RWPE2 (cell line): ENCODE results near the gene PER1.

Experiments
- ATAC-seq: fragments of 200-7000 bp; cut with Tn5 transposase; 3 replicates; pipeline ENCODE4 v1.9.1; 2021; ENCODE audit warnings: low read depth
- DNase-seq: peaks from one replicate; pipeline ENCODE4 v3.0.0-alpha.2; 2020; ENCODE audit warnings: low spot score
- H3K27ac ChIP-seq: fragments of 450-650 bp; 2 replicates; pipeline ENCODE4 v1.5.1; 2017; ENCODE audit warnings: mild to moderate bottlenecking; ENCODE audit not compliant: poor library complexity, severe bottlenecking
- H3K27me3 ChIP-seq: fragments of 250-450 bp; sonication (Bioruptor Pico); 2 replicates; pipeline ENCODE4 v1.5.1; 2021; ENCODE audit warnings: mild to moderate bottlenecking, moderate library complexity; ENCODE audit not compliant: insufficient read depth, poor library complexity, severe bottlenecking
- H3K36me3 ChIP-seq: fragments of 250-450 bp; sonication (Bioruptor Pico); 2 replicates; pipeline ENCODE4 v1.5.1; 2020; ENCODE audit warnings: low read depth, mild to moderate bottlenecking, moderate library complexity
- H3K4me1 ChIP-seq: fragments of 250-450 bp; sonication (Bioruptor Pico); 2 replicates; pipeline ENCODE4 v1.5.1; 2021; ENCODE audit warnings: mild to moderate bottlenecking, moderate library complexity; ENCODE audit not compliant: insufficient read depth, poor library complexity, severe bottlenecking
- H3K4me3 ChIP-seq: fragments of 250-450 bp; sonication (Bioruptor Pico); 2 replicates; pipeline ENCODE4 v1.5.1; 2021; ENCODE audit warnings: mild to moderate bottlenecking, moderate library complexity; ENCODE audit not compliant: severe bottlenecking
- H3K9me3 ChIP-seq: fragments of 250-450 bp; sonication (Bioruptor Pico); 2 replicates; pipeline ENCODE4 v1.5.1; 2021; ENCODE audit warnings: mild to moderate bottlenecking, moderate library complexity; ENCODE audit not compliant: severe bottlenecking
- CTCF ChIP-seq: fragments of 450-650 bp; IDR thresholded peaks from one replicate; pipeline ENCODE4 v1.5.1; 2017; ENCODE audit warnings: mild to moderate bottlenecking, moderate library complexity; ENCODE audit not compliant: poor library complexity, severe bottlenecking

The PER1 gene

GRCh38 chr17:8105957-8106398 is 46.2 kb downstream of the PER1 start:
- H3K27ac ChIP-seq: no peak overlapping the region
- ATAC-seq: peak; percentile 56; the same call in 2 of the 3 replicates
- H3K4me3 ChIP-seq: no peak overlapping the region
- no peaks in the 10 kb centered on the region for H3K36me3 ChIP-seq
- no peak for TF ChIP-seq CTCF
- DNase-seq: no peak
- no peaks in the 10 kb centered on the region for H3K27me3 ChIP-seq
- H3K4me1 ChIP-seq: peaks cover 19% of the 10 kb centered on the region
- no peaks in the 10 kb centered on the region for H3K9me3 ChIP-seq

- peaks cover 19% of the 10 kb centered on the region for H3K4me1 ChIP-seq
- DNase-seq: no peak
- H3K36me3 ChIP-seq: no peaks in the 10 kb centered on the region
- H3K4me3 ChIP-seq: no peak overlapping the region
- no peak overlapping the region for H3K27ac ChIP-seq
- no peak for ATAC-seq
- no peaks in the 10 kb centered on the region for H3K27me3 ChIP-seq
- TF ChIP-seq CTCF: no peak
- no peaks in the 10 kb centered on the region for H3K9me3 ChIP-seq
These were observed 47.3 kb downstream of the PER1 start for GRCh38 chr17:8104911-8105310.

GRCh38 chr17:8103549-8103948 is 48.7 kb downstream of the PER1 start:
- no peak overlapping the region for H3K27ac ChIP-seq
- no peak for DNase-seq
- no peak overlapping the region for H3K4me3 ChIP-seq
- peaks cover 19% of the 10 kb centered on the region for H3K4me1 ChIP-seq
- H3K36me3 ChIP-seq: no peaks in the 10 kb centered on the region
- no peaks in the 10 kb centered on the region for H3K9me3 ChIP-seq
- TF ChIP-seq CTCF: no peak
- ATAC-seq: peak; percentile 34; the same call in 1 of the 3 replicates
- H3K27me3 ChIP-seq: no peaks in the 10 kb centered on the region

- Histone ChIP-seq H3K36me3 (no peaks in the 10 kb centered on the region), H3K27me3 (no peaks in the 10 kb centered on the region), H3K27ac (no peak overlapping the region), H3K9me3 (no peaks in the 10 kb centered on the region), H3K4me3 (no peak overlapping the region), H3K4me1 (peaks cover 17% of the 10 kb centered on the region)
- DNase-seq (no peak), ATAC-seq (no peak)
- no peak for TF ChIP-seq CTCF
These were observed 50.5 kb downstream of the PER1 start for GRCh38 chr17:8101721-8102120.

- Histone ChIP-seq H3K27ac (no peak overlapping the region), H3K4me3 (no peak overlapping the region), H3K4me1 (peaks cover 8% of the 10 kb centered on the region)
These were observed 51.4 kb downstream of the PER1 start for GRCh38 chr17:8100763-8101162.

More at GRCh38 chr17:8100763-8101162, 51.4 kb downstream of the PER1 start:
- DNase-seq (no peak), ATAC-seq (no peak)
- Histone ChIP-seq H3K9me3 (no peaks in the 10 kb centered on the region), H3K36me3 (no peaks in the 10 kb centered on the region), H3K27me3 (no peaks in the 10 kb centered on the region)
- TF ChIP-seq CTCF: no peak
